Islet of Langerhans (tissue), 1 donor: ENCODE results near the gene MYO5A.
"Not testable (repeated sequence)": the region's sequence is repeated elsewhere in the genome, so short reads cannot be mapped to it uniquely, and the experiment has no call there.

ENCODE experiments used
- FAIRE-seq: peaks from one replicate; lab custom pipeline; 2011; peaks lifted over from hg19 to GRCh38; lab: Jason Lieb, UNC

MYO5A gene

DNA sequence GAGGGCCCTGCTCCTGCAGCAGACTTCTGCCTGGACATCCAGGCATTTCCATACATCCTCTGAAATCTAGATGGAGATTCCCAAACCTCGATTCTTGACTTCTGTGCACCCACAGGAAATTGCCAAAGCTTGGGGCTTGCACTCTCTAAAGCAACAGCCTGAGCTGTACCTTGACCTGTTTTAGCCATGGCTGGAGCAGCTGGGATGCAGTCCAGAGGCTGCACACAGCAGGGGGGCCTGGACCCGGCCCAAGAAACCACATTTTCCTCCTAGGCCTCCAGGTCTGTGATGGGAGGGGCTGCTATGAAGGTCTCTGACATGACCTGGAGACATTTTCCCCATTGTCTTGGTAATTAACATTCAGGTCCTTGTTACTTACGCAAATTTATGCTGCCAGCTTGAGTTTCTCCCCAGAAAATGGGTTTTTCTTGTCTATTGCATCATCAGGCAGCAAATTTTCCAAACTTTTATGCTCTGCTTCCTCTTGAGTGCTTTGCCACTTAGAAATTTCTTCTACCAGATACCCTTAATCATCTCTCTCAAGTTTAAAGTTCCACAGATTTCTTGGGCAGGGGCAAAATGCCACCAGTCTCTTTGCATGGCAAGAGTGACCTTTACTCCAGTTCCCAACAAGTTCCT lies 11.8 kb upstream of the MYO5A start:
- no peak for FAIRE-seq

GRCh38 chr15:52537459-52537858 lies 8.8 kb upstream of the MYO5A start:
- FAIRE-seq, result no peak

GRCh38 chr15:52532427-52532826 lies 3.7 kb upstream of the MYO5A start:
- FAIRE-seq, result no peak

DNA sequence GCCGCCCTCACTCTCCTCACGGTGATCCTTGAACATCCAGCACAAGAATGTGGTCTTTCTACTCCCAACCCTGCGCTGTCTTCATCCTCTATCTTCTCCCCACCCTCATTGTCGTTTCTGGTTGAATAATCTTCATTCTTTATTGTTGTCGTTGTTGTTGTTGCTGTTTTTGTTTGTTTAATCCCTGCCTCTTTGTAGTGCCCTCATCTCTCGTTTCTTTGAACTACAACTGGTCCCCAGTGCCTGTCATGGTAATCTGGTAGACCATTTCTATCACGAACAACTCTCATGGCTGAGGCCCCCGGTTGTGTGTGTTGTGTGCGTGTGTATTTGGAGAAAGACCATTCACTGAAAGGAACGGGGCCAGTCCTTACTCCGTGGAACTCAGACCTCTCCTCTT lies 1.3 kb upstream of the MYO5A start:
- no peak for FAIRE-seq

- no peak for FAIRE-seq
Measured at GRCh38 chr15:52529341-52529924, 753 bp upstream of the MYO5A start.

DNA sequence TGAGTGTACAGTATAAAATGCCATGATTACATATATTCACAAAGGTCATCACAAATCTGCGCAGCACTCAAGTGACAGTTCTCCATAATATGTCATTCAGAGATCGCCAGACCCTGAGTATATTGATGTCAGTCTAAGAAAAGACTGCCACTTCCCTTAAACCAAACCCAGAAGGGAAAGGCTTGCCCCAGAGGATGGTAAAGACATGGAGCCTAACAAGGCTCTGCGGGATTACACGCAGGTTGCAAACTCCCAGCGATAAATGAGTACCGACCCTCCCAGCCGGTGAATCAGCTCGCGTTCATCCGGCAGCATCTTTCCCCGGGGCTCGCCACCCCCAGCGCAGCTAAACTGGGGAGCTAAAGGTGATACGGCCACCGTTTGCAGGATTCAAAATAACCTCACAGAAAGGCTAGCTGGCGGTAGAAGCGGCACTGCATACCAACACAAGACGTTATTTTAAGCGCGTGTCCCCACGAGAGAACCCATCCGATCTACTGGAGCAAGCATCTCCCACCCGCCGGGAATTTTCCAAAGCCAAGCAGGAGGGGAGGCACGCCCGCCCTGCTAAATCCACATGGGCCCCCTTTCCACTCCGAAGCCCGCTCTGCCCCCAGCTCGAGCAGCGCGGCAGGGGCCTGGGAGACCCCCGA lies 643 bp downstream of the MYO5A start:
- no peak for FAIRE-seq

DNA sequence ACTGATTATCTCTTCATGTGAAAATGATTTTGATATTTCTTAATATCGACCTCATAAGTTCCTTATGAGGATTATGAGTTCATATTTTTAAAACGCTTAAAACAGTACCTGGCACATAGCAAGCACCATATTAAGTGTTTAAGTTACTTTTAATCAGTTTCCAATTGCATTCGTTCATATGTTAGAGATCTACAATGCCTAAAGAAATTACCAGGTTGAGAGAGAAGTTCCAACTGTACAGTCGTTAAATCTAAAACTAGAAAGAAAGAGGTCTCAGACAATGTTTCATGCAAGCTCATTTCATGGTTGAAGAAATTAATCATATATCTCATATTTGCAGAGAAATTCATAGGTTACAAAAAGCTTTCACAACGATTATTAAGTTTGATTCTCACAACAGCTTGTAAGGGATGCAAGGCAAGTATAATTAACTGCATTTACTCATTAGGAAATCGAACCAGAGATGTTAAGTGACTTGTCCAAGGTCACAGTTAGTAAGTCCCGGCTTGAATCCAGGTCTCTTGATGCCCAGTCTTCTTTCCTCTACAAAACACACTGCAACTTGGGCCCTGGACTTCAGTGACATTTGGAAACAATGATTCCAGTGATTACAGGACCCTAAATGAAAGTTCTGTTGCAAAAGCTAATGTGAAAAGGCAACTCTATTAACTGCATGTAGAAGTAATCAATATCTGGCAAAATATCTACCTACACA lies 1.3 kb downstream of the MYO5A start:
- no peak for FAIRE-seq

- FAIRE-seq, result no peak
Measured at GRCh38 chr15:52524223-52525136, 4.2 kb downstream of the MYO5A start.

DNA sequence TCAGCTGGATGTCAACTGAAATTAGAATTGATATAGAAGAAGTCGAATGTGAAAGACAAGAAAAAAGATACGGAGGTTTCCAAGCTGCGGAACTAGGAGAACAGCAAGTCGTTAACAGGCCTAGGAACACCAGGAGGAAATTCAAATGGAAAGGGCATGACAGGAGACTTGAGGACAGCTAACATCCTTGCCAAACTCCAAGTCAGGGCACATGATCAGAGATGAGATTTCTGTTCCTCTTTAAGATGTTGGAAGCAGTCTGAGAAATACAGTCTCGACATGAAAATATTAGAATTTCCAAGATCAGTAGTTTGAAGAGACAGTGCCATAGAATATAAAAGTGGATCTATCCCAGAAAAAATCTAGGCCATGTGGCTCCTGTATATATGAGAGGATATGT lies 5.0 kb downstream of the MYO5A start:
- FAIRE-seq, result no peak

DNA sequence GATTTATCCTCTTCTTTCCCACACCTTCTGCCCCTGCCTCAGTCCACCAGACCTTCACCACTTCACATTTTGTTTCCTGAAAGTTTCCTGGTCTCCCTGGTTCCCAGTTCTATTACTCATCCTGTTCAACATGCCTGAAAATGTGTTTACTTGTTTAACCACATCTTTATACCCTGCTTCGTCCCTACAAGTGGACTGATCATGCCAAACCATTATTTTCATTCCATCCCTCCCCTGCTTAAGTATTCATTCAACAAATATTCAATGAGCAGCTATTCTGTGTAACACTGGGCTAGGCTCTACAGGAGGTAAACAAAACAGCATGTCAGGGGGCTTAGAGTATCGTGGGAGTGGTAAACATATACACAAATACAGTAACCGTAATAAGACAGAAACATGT lies 5.5 kb downstream of the MYO5A start:
- FAIRE-seq, result no peak

DNA sequence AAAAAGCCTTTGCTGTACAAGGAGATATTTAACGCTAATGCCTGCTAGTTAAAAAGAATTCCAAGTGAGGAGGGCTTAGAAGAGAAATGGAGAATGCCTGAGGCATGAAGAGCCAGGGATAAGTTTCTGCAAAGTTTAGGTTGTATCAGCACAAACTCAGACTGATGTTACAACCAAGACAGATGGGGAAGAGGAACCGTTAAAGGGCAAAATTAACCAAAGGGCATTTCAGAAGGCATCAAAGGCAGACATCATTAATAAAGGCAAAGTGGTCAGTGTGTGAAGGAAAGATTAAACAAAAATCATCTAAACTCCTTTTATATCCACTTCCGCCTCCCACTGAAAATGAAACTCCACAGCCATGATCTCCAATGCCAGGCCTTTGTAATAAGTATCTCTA lies 7.0 kb downstream of the MYO5A start:
- FAIRE-seq, result no peak

- no peak for FAIRE-seq
Measured at GRCh38 chr15:52520421-52520820, 8.3 kb downstream of the MYO5A start.

GRCh38 chr15:52518487-52519371 lies 10.0 kb downstream of the MYO5A start:
- FAIRE-seq, result no peak

DNA sequence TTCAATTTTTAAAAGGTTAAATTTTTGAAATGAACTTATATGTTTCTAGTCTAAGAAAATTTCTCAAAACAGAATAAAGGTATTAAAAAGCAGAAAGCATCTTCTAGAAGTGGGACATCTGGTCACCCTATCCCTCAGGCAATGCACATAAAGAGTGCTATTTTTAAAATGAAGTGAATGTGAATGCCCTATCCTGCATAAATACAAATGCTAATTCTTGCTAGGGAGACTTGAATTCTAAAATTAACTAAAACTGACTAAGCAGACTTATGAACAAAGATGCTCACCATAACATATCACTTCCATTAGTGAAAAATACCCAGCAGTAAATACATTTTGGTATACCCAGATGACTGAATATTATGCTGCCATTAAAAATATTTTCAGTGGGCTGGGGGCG lies 11.7 kb downstream of the MYO5A start:
- FAIRE-seq, result no peak

- FAIRE-seq, result no peak
Measured at GRCh38 chr15:52515343-52515742, 13.3 kb downstream of the MYO5A start.

DNA sequence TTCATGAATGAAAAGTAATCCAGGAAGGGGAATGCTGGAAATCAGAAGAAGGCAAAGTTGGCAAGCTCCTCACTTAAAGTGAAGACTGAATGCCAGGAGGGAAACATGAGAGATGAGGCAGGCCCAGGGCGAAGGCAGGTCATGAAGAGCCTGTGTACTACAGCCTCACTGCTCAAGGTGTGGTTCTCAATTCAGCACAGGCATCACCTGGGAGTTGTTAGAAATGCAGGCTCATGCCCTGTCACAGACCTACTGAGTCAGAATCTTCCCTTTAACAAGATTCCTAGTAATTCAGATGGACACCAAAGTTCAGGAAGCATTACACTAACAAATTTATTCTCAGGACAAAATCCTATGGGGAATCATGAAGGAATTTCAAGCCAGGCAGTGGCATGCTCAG lies 14.2 kb downstream of the MYO5A start:
- no peak for FAIRE-seq

GRCh38 chr15:52512869-52513268 lies 15.8 kb downstream of the MYO5A start:
- not testable (repeated sequence) for FAIRE-seq

- FAIRE-seq, result no peak
Measured at GRCh38 chr15:52511084-52511483, 17.6 kb downstream of the MYO5A start.

DNA sequence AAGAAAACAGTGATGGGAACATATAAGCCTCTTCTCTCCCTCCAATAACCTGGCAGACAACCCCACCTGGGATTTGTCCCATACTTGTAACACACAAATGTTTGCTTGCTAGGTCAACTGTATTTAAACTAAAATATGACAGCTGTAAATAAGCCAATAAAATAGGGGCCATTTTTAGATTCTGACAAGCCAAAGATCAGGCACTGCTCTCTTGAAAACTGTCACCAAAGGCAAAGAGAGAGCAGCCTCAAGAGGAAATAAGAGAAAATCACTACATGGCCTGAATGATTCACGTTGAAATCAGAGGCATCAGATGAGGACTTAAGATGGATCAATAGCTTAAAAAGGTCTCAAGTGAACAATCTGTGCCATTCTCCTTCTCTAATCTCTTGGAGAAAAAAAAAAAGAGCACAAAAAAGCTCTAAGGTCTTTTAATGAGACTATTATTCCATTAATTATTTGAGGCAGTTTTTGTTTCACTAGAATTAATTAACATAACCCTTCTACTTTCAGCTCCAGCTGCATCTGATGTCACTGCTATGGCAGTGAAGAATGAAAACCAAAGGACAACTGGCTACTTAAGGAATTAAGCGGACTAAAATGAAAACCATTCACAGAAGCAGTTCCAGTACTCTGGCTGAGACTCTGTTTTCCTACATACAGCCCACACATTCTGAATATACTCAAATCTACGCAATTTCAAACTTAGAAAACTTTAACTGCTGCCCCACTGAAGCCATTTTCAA lies 19.0 kb downstream of the MYO5A start:
- FAIRE-seq, result no peak

DNA sequence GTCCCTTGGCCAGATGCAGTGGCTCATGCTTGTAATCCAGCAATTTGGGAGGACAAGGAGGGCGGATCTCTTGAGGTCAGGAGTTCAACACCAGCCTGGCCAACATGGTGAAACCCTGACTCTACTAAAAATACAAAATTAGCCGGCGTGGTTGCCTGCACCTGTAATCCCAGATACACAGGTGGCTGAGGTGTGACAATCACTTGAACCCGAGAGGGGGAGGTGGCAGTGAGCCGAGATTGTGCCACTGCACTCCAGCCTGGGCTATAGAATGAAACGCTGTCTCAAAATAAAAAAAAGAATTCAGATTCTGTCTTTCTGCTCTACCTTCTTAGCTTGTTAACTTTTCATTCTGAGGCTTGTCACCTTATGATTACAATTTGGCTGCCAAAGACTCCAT lies 22.1 kb downstream of the MYO5A start:
- FAIRE-seq, result no peak

- FAIRE-seq, result no peak
Measured at GRCh38 chr15:52505151-52505550, 23.5 kb downstream of the MYO5A start.
